ENCODE results near the gene FAM193B. TPM values are rescaled to one million over a fixed set of nuclear protein-coding genes. Genes with fewer than 3 reads are reported as not detected.
A peak's percentile ranks its signal among the peaks of the same experiment; 100 is the strongest.

FAM193B gene
- 28.6 TPM for polyA plus RNA-seq (2012; ENCODE audit: low read depth, missing spikeins)

DNA sequence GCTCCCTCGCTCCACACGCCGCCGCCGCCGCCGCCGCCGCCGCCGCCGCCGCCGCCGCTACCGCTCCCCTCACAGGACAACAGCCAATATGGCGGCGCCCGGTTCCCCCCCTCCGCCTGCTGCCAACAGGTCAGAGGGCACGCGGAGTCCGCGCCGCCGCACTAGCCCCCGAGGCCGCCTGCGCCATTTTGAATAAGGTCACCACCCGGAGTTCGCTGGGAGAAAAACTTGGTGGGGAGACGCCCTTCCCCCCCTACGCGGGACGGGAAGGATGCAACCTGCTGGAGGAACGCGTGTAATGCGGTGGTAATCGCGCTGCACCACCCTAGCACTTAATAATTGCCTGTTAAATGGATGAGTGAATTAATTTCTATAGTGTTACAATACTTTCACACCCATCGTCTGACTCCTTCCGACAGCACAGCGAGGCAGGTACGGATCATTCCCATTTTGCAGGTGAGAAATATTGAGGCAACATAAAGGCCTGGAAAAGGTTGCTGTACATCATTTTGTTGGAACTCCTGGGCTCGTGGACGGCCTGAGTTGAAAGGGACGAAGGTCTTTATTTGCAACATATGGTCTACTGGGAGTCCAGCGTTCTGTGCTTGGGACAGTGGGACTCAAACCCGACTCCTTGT lies at the start of gene FAM193B:
Gene FAM193B, minus strand, starts transcription at position 90 of the 638 bp plus-strand sequence. CDS start 105 bp downstream, outside the sequence.
- peak; percentile 87 for FAIRE-seq
- no peak for TF ChIP-seq SPI1 (IDR thresholded peaks at IDR 0.05; ENCODE audit: low read depth, low read length)
- TF ChIP-seq PAX5 (IDR thresholded peaks at IDR 0.05; ENCODE audit: insufficient read depth, low read length, severe bottlenecking): no peak
- peak; percentile 61; the same call in 1 of the 2 replicates for TF ChIP-seq TAF1 (IDR thresholded peaks at IDR 0.05; ENCODE audit: low read depth, low read length)
- DNase-seq (ENCODE audit: insufficient read length, low spot score): peak; percentile 97

DNA sequence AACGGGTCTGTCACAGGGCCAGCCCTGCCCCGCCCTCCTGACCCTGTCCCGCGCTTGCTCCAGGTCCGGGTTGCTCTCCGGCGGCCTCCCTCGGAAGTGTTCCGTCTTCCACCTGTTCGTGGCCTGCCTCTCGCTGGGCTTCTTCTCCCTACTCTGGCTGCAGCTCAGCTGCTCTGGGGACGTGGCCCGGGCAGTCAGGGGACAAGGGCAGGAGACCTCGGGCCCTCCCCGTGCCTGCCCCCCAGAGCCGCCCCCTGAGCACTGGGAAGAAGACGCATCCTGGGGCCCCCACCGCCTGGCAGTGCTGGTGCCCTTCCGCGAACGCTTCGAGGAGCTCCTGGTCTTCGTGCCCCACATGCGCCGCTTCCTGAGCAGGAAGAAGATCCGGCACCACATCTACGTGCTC lies 49.8 kb upstream of the FAM193B start:
- FAIRE-seq: no peak

DNA sequence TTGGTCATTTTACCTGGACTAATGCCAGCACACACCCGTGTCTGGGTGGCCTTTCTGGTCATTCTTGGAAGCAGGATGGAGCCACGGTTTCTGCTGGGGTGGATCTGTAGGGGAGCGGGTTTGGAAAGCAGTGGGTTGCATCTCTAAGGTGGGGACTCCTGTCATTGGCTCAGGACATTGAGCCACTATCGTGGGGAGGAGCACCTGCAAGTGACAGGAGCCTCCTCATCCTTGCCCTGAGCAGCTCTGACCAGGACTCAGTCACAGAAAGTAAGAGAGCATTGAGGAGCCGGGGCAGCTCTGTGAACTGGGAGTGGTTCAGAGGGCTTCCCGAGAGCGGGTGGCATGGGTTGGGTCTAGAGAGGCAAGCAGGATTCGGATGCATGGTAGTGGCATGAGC lies 49.3 kb upstream of the FAM193B start:
- FAIRE-seq: no peak
- TF ChIP-seq POLR2AphosphoS5 (IDR thresholded peaks at IDR 0.05; ENCODE audit: low read depth, low read length) (no peak), TAF1 (IDR thresholded peaks at IDR 0.05; ENCODE audit: low read depth, low read length) (no peak), SPI1 (IDR thresholded peaks at IDR 0.05; ENCODE audit: low read depth, low read length) (no peak), PAX5 (IDR thresholded peaks at IDR 0.05; ENCODE audit: insufficient read depth, low read length, severe bottlenecking) (no peak), POLR2A (IDR thresholded peaks at IDR 0.05; ENCODE audit: low read depth, low read length) (no peak), POU2F2 (IDR thresholded peaks at IDR 0.05; ENCODE audit: low read depth, low read length) (no peak)
- DNase-seq (ENCODE audit: insufficient read length, low spot score): no peak

More for the DNA sequence above, 49.8 kb upstream of the FAM193B start:
- no peak for DNase-seq (ENCODE audit: insufficient read length, low spot score)
- no peak for TF ChIP-seq POU2F2 (IDR thresholded peaks at IDR 0.05; ENCODE audit: low read depth, low read length)
- no peak for TF ChIP-seq POLR2A (IDR thresholded peaks at IDR 0.05; ENCODE audit: low read depth, low read length)
- TF ChIP-seq SPI1 (IDR thresholded peaks at IDR 0.05; ENCODE audit: low read depth, low read length): no peak

DNA sequence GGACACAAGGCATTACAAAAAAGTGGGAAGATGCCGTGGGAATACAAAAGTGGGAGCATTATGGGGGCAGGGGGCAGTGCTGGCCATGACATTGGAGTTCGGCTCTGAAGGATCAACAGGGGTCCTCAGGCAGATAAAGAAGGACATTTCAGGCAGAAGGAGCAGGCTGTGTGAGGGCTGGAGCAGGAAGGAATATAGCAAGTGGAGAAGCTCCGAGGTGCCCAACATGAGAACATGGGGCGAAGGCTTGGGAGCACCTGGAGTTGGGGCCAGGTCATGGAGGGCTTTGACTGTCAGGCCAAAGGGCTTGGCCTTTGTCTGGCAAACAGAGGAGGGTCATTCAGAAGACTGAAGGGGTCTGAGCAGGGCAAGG lies 48.1 kb upstream of the FAM193B start:
- TF ChIP-seq POLR2AphosphoS5 (IDR thresholded peaks at IDR 0.05; ENCODE audit: low read depth, low read length) (no peak), TAF1 (IDR thresholded peaks at IDR 0.05; ENCODE audit: low read depth, low read length) (no peak), SPI1 (IDR thresholded peaks at IDR 0.05; ENCODE audit: low read depth, low read length) (no peak), PAX5 (IDR thresholded peaks at IDR 0.05; ENCODE audit: insufficient read depth, low read length, severe bottlenecking) (no peak), POLR2A (IDR thresholded peaks at IDR 0.05; ENCODE audit: low read depth, low read length) (no peak), POU2F2 (IDR thresholded peaks at IDR 0.05; ENCODE audit: low read depth, low read length) (no peak)
- no peak for FAIRE-seq
- no peak for DNase-seq (ENCODE audit: insufficient read length, low spot score)

DNA sequence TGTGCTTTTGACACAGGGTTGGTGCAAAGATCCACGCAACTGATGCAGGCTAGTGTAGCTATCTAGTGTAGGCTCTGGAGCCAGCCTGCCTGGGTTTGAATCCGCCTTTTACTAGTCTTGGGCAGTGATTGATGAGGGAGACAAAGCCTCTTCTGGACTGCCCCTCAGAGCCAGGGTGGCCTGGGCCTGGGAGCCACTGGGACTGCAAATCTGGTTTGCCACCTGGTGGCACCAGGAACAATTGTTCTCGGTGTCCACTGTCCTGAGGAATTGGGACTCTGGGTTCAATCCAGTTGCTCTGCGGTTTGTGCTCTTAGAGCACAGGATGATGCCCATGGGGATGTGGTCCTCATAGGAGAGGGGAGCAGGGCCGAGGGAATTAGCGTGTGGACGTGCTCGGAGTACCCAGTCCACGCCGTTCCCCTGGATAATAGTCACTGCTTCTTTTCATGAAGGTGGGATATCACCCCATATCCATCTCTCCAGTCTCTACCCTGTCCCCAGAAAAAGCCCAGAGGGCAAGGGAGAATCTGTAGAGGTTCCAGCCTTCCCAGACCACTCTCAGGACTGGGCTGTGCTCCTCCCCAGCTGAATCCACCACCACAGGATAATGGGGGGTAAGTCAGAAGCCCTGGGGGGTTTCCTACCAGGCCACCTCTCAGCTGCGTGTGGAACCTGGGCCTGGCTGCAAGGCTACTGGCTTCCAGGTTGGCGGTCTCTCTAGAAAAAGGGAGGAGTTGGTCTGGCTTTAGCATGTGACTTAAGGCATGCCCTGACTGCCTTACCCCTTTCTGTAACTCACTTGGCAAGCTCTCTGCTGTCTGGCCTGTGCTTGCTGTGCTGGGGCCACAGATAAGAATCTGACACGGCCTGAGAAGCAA lies 47.5 kb upstream of the FAM193B start:
- DNase-seq (ENCODE audit: insufficient read length, low spot score): no peak
- FAIRE-seq: no peak
- TF ChIP-seq SPI1 (IDR thresholded peaks at IDR 0.05; ENCODE audit: low read depth, low read length): no peak
- no peak for TF ChIP-seq TAF1 (IDR thresholded peaks at IDR 0.05; ENCODE audit: low read depth, low read length)
- no peak for TF ChIP-seq POU2F2 (IDR thresholded peaks at IDR 0.05; ENCODE audit: low read depth, low read length)
- TF ChIP-seq POLR2A (IDR thresholded peaks at IDR 0.05; ENCODE audit: low read depth, low read length): no peak
- no peak for TF ChIP-seq PAX5 (IDR thresholded peaks at IDR 0.05; ENCODE audit: insufficient read depth, low read length, severe bottlenecking)
- no peak for TF ChIP-seq POLR2AphosphoS5 (IDR thresholded peaks at IDR 0.05; ENCODE audit: low read depth, low read length)

DNA sequence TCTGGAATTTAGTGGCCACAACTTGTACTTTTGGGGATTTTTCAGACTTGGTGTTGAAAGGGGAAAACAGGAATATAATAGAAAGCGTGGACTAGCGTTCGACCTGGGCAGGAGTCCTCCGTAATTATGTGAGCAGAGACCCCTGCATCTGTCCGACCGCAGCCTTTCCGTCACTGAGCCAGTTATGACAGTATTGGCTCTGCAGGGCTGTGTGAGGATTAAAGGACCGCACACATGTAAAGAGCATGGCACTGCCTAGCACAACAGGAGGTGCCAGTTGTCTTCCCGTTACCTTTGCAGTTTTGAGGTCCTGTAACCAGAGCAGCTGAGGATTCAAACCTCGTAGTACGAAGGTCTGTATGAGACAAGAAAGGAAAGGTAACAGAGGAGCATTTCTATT lies 46.8 kb upstream of the FAM193B start:
- FAIRE-seq: peak; percentile 5
- TF ChIP-seq POLR2AphosphoS5 (IDR thresholded peaks at IDR 0.05; ENCODE audit: low read depth, low read length) (no peak), SPI1 (IDR thresholded peaks at IDR 0.05; ENCODE audit: low read depth, low read length) (no peak), POLR2A (IDR thresholded peaks at IDR 0.05; ENCODE audit: low read depth, low read length) (no peak), PAX5 (IDR thresholded peaks at IDR 0.05; ENCODE audit: insufficient read depth, low read length, severe bottlenecking) (no peak), POU2F2 (IDR thresholded peaks at IDR 0.05; ENCODE audit: low read depth, low read length) (no peak), TAF1 (IDR thresholded peaks at IDR 0.05; ENCODE audit: low read depth, low read length) (no peak)
- no peak for DNase-seq (ENCODE audit: insufficient read length, low spot score)

DNA sequence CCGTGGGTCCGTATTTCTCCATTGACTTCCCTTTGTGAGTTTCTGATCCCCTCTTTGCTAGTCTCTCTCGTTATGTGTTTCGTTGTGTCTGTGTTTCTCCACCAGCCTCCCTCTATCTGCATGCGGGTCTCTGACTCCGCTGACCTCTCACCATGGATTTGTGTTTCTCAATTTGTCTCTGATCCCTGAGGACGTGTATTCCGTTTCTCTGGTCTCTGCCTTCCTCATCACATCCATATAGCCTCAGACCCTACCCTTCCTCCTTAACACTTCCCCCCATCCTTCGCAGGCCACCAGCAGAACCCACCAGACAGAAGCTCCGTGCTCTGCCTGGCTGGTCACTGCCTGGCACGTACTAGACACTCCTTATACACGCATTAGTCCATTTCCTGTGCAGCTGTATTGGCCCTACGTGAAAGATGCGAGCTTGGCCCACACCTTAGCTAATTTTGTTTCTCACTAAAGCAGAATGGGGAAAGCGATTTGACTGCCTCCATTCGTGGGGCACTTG lies 46.2 kb upstream of the FAM193B start:
- no peak for DNase-seq (ENCODE audit: insufficient read length, low spot score)
- no peak for TF ChIP-seq TAF1 (IDR thresholded peaks at IDR 0.05; ENCODE audit: low read depth, low read length)
- no peak for TF ChIP-seq POU2F2 (IDR thresholded peaks at IDR 0.05; ENCODE audit: low read depth, low read length)
- no peak for TF ChIP-seq SPI1 (IDR thresholded peaks at IDR 0.05; ENCODE audit: low read depth, low read length)
- TF ChIP-seq POLR2A (IDR thresholded peaks at IDR 0.05; ENCODE audit: low read depth, low read length): peak; percentile 4; the same call in 1 of the 2 replicates
- TF ChIP-seq POLR2AphosphoS5 (IDR thresholded peaks at IDR 0.05; ENCODE audit: low read depth, low read length): no peak
- no peak for TF ChIP-seq PAX5 (IDR thresholded peaks at IDR 0.05; ENCODE audit: insufficient read depth, low read length, severe bottlenecking)
- FAIRE-seq: peak; percentile 58

DNA sequence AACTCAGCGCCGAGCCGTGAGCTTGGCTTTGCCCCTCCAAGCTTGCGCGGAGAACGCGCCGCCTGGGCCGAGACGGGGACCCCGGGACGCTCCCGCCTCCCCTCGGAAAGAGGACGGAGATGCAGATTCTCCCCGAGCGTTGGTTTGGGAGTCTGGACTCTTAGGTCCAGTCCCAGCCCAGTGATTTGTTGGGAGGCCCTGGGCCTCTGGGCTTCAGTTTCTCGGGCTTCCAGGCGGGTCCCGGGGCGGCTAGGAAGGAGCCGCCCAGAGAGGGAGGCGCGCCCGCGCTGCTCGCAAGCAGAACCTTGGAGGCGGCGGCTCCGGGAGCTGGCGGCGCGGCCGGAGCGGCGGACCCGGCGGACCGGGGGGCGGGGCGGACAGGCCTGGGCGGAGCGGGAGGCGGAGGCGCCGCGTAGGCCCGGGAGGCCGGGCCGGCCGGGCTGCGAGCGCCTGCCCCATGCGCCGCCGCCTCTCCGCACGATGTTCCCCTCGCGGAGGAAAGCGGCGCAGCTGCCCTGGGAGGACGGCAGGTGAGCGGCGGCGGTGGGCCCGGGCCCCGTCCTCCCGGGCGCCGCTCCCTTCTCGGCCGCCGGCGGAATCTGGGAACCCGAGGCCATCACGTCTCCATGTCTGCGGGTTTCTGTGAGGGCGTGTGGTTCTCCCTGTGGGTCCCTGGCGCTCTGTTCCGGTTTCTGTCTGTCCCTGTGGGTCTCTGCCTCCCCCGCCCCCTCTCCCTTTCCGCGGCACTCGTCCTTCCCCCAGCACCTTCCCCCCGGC lies 45.6 kb upstream of the FAM193B start, which contains the start of gene B4GALT7:
Gene B4GALT7, plus strand, starts transcription at position 402 of the 777 bp plus-strand sequence. Its CDS starts 79 bp downstream, at position 481.
- peak; percentile 26; the same call in 1 of the 2 replicates for TF ChIP-seq POU2F2 (IDR thresholded peaks at IDR 0.05; ENCODE audit: low read depth, low read length)
- TF ChIP-seq PAX5 (IDR thresholded peaks at IDR 0.05; ENCODE audit: insufficient read depth, low read length, severe bottlenecking): peak; percentile 79
- no peak for TF ChIP-seq POLR2AphosphoS5 (IDR thresholded peaks at IDR 0.05; ENCODE audit: low read depth, low read length)
- TF ChIP-seq SPI1 (IDR thresholded peaks at IDR 0.05; ENCODE audit: low read depth, low read length): 0 out of 2 replicates have a peak, but pooled peaks have one; percentile 0
- peak; percentile 68 for TF ChIP-seq TAF1 (IDR thresholded peaks at IDR 0.05; ENCODE audit: low read depth, low read length)
- peak; percentile 65; the same call in 1 of the 2 replicates for TF ChIP-seq POLR2A (IDR thresholded peaks at IDR 0.05; ENCODE audit: low read depth, low read length)
- FAIRE-seq (peak; percentile 28), DNase-seq (ENCODE audit: insufficient read length, low spot score) (peak; percentile 87)

Data from GM12891 (cell line).